GM19397 (cell line): Measurements from ENCODE around the gene MBD3.
"Not testable (repeated sequence)": the region's sequence is repeated elsewhere in the genome, so short reads cannot be mapped to it uniquely, and the experiment has no call there.

Experiments used
- ATAC-seq: cut with Tn5 transposase; IDR thresholded peaks from one replicate; pipeline ENCODE4 v1.9.1; 2021; ENCODE audit warnings: mild to moderate bottlenecking, moderate library complexity; ENCODE audit not compliant: unreplicated experiment

The MBD3 gene

DNA sequence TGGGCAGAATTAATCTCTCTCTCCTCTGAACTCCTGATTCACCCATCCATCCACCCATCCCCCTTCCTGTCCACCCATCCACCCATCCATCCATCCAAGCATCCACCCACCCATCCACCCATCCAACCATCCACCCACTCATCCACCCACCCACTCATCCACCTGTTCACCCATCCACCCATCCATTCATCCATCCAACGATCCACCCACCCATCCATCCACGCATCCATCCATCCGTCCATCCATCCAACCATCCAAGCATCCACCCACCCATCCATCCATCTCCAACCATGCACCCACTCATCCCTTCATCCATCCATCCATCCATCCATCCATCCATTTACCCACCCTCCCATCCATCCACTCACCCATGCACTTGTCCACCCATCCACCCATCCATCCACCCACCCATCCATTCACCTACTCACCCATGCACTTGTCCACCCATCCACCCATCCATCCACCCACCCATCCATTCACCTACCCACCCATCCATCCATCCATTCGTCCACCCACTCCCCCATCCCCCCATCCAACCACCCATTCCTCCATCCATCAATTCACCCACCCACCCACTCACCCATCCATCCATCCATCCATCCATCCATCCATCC is 43.2 kb downstream of the MBD3 start:
- no peak for ATAC-seq

- no peak for ATAC-seq
Observed at GRCh38 chr19:1540365-1540925, 52.2 kb downstream of the MBD3 start.

DNA sequence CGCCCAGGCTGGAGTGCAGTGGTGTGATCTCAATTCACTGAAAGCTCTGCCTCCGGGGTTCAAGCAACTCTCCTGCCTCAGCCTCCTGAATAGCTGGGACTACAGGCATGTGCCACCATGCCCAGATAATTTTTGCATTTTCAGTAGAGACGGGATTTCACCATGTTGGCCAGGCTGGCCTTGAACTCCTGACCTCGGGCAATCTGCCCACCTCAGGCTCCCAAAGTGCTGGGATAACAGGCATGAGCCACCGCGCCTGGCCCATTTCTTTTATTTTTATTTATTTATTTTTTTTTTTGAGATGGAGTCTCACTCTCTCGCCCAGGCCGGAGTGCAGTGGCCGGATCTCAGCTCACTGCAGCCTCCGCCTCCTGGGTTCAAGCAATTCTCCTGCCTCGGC is 52.9 kb downstream of the MBD3 start:
- ATAC-seq = not testable (repeated sequence)

- ATAC-seq = no peak
Observed at GRCh38 chr19:1538978-1539377, 53.7 kb downstream of the MBD3 start.

DNA sequence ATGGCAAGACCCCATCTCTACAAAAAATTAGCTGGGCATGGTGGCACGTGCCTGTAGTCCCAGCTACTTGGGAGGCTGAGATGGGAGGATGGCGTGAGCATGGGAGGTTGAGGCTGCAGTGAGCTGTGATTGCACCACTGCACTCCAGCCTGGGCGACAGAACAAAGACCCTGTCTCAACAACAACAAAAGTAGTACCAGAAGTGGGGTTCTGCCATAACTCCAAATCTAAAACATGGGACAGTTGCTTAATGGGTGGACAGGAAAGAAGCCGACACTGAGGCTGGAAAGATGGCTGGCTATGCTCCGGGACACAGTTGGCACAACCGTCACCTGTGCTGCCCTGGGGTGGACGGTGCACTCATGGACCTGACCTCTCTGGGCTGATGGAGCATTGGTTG is 57.0 kb downstream of the MBD3 start:
- not testable (repeated sequence) for ATAC-seq

DNA sequence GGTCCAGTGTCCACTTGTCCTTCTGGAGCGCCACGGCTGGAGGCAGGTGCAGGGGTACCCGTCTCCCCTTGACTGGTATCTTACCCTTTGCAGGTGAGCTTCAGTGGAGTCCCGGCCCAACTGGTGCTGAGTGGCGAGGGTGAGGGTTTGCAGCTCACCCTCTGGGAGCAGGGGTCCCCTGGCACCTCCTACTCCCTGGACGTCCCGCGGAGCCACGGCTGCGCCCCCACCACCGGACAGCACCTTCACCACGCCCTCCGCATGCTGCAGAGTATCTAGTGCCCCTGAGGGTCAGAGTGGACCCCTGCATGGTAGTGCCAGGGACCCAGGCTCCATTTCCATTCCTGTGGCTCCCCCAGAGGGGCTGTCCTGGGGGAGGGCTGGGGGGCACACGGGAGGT is 57.7 kb downstream of the MBD3 start:
- no peak for ATAC-seq

GRCh38 chr19:1533510-1534150 is 59.0 kb downstream of the MBD3 start:
- ATAC-seq = no peak

DNA sequence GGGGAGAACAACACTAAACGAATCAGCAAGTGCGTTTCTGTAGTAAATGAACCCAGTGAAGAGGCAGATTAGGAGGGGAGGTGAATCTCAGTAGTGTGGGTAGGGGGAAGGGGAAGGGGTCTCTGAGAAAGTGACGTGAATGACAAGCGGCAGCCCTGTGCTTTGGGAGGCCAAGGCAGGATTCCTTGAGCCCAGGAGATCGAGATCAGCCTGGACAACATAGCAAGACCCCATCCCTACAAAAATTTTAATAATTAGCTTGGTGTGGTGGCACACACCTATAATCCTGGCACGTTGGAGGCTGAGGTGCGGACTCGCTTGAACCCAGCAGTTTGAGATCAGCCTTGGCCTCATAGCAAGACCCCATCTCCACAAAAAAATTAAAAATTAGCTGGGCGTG is 60.7 kb downstream of the MBD3 start:
- no peak for ATAC-seq

DNA sequence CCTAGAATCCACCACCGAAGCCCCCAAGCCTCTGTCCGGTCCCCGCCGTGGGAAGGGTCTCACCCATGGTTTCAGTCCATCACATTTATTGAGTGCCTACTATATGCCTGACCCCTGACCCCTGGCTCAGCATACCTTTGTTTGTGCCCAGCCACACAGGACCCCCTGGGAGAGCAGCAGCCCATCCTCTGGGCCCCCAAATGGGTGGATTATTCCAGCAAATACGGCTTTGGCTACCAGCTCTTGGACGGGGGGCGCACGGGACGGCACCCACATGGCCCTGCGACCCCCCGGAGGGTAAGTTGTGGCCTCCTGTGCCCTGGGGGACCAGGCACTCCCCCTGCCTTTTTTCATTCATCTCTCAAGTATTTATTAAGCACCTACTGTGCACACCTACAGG is 61.1 kb downstream of the MBD3 start:
- no peak for ATAC-seq

GRCh38 chr19:1530856-1531255 is 61.8 kb downstream of the MBD3 start:
- not testable (repeated sequence) for ATAC-seq

DNA sequence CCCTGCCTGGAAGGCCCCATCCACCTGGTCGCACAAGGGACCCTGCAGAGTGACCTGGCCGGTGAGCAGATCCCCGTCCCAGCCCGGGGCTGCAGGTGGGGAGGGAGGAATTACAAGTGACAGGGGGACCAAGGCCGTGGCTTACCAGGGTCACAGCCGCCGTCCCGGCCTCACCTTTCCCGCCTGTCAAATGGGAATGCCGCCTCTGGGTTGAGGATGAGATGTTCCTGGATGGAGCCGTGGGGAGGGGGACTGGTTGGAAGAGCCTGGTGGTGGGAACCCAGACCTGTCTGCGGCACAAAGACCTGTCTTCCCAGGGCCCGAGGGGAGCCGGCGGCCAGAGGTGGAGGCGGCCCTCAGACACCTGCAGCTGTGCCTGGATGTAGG is 63.2 kb downstream of the MBD3 start:
- ATAC-seq = no peak

DNA sequence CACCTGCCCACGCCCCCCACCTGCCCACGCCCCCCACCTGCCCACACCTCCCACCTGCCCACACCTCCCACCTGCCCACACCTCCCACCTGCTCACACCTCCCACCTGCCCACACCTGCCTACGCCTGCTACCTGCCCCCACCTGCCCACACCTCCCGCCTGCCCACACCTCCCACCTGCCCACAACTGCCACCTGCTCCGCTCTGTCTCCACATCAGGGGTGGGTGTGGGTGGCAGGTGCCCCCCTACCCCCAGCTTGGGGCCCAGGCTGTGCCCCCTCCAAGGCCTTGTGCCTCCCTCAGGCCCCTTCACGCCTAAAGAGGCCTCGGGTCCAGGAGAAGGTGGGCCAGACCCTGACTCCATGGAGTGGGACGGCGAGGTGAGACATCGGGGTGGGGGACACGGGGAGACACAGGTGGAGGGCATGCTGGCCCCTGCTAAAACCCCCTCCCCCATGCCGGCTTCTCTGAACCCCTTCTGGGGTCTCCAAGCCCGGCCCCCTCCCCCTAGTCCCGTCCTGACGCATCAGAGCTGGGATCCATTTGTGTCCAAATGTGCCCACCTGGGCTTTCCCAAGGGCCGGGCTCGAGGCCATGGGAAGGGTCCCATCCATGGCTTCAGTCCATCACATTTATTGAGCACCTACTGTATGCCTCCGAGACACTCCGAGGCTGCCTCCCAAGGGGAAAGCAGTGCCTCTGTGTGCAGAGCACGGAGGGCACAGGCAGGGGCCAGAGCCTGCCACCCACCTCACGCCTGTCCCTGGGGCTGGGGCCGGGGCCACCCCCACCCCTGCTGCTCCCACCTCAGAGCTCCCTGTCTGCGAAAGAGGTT is 63.9 kb downstream of the MBD3 start:
- no peak for ATAC-seq

DNA sequence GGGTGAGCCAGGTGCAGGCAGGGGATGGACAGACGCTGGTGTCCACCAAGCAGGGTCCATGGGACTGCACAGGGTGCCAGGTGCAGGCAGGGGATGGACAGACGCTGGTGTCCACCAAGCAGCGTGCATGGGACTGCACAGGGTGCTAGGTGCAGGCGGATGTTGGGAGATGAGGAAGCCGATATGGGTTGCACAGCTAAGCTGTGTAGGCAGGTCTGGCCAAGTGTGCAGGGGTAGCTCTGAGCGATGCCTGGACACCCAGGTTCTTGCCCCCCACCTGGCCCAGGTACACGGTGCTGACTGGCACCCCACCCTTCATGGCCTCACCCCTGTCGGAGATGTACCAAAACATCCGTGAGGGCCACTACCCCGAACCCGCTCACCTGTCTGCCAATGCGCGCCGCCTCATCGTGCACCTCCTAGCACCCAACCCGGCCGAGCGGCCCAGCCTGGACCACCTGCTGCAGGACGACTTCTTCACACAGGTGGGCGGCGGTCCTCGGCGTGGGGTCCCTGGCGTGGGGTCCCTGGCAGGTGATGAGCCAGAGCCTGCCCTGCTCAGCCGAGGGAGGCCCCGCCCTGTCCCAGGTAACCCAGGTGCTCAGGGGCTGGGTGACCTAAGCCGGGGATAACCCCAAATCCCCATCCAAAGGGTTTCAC is 64.9 kb downstream of the MBD3 start:
- no peak for ATAC-seq

DNA sequence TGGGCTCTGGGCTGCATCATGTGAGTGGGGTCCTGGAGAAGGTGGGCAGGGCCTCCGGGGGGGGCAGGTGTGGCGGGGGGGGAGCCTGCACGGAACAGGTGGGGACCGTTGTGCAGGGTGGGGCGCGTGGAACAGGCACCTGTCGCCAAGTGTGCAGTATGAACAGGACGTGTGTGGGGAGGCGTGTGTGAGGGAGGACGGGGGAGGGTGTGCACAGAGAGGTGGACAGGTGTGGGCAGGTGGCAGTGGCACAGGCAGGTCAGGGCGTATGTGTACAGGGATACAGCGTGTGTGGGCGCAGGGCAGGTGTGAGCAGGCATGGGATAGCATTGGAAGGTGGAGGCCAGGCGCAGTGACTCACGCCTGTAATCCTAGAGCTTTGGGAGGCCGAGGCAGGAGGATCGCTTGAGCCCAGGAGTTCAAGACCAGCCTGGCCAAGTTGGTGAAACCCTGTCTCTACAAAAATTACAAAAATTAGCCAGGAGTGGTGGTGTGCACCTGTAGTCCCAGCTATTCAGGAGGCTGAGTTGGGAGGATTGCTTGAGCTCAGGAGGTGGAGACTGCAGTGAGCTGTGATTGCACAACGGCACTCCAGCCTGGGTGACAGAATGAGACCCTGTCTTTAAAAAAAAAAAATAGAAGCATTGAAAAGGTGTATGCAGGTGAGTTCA is 65.6 kb downstream of the MBD3 start:
- no peak for ATAC-seq

GRCh38 chr19:1526066-1526778 is 66.4 kb downstream of the MBD3 start:
- ATAC-seq = no peak

DNA sequence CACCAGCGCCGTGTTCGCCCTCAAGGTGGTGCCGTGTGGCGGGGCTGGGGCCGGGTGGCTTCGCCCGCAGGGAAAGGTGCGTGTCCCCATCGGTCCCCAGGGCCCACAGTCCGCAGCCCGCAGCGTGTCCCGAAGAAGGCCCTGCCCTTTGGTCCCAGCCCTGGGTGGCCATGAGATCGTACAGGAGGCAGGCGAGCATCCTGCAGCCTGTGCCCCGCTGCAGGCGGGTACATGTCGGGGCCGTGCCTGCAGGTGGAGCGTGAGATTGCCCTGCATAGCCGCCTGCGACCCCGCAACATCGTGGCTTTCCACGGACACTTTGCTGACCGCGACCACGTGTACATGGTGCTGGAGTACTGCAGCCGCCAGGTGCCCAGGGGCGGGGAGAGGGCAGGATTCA is 67.3 kb downstream of the MBD3 start:
- ATAC-seq = no peak

DNA sequence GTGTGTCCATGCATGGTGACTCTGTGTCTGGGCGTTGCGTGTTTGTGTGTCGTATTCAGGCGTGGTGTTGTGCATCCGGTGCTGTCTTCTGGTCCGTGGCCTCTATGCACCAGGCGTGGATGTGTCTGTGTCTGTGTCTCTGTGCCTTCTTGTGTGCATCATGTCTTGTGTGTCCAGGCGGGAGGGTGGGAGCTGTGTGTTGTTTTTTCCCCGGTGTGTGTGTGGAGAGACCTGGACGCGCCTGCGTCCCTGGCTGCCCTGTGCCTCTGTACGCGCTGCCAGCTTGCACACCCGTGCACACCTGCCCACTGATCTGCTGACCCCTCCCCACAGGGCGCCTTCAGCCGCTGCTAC is 67.7 kb downstream of the MBD3 start:
- ATAC-seq = no peak

GRCh38 chr19:1524287-1524971 is 68.2 kb downstream of the MBD3 start:
- ATAC-seq = no peak
